GM12873 (cell line): Measurements from ENCODE around the gene ACSL1.

Source experiments
- CTCF ChIP-seq: IDR thresholded peaks from 2 replicates; pipeline ENCODE4 v1.5.1; 2012; ENCODE audit warnings: low read depth, mild to moderate bottlenecking, moderate library complexity, low read length, control low read depth; ENCODE audit not compliant: insufficient read depth; ENCODE audit errors: missing control alignments

The ACSL1 gene

GRCh38 chr4:184787766-184788503 lies 37.8 kb downstream of the ACSL1 start:
- no peak for TF ChIP-seq CTCF

DNA sequence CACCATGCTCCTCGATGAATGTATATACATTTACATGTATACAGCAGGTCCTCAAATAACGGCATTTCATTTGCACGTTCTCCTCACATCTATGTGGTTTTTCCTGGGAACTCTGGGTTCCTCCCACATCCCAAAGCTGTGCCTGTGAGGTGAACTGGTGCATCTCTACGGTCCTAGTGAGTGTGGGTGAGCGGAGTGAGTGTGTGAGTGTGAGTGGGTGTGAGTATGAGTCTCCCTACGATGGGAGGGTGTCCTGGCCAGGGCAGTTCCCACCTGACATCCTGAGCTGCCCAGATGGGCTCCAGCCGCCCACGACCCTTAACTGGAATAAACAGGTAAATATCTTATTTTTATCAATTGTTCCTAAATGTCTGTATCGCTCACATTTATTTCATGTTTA lies 40.0 kb downstream of the ACSL1 start:
- no peak for TF ChIP-seq CTCF

GRCh38 chr4:184784628-184785257 lies 41.0 kb downstream of the ACSL1 start:
- TF ChIP-seq CTCF = no peak

- TF ChIP-seq CTCF = no peak
These were observed 42.9 kb downstream of the ACSL1 start for GRCh38 chr4:184782731-184783373.

GRCh38 chr4:184778325-184778724 lies 47.4 kb downstream of the ACSL1 start:
- TF ChIP-seq CTCF = no peak

DNA sequence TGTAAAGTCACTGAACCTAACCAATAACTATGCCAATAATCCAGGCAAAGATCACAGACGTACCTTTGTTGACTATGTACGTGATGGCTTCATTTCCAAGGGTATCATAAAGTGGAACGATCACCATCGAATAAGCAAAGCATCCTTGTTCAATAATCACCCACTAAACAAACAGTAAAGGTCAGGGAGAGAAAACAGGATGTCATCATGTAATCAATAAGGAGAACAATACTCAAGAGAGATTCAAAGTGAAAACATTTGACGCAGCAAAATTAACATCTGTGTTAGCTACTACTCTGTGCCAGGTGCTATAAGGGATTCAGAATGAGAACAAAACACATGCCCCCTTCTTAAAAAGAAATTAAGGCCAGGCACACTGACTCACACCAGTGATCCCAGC lies 48.9 kb downstream of the ACSL1 start:
- TF ChIP-seq CTCF = no peak

DNA sequence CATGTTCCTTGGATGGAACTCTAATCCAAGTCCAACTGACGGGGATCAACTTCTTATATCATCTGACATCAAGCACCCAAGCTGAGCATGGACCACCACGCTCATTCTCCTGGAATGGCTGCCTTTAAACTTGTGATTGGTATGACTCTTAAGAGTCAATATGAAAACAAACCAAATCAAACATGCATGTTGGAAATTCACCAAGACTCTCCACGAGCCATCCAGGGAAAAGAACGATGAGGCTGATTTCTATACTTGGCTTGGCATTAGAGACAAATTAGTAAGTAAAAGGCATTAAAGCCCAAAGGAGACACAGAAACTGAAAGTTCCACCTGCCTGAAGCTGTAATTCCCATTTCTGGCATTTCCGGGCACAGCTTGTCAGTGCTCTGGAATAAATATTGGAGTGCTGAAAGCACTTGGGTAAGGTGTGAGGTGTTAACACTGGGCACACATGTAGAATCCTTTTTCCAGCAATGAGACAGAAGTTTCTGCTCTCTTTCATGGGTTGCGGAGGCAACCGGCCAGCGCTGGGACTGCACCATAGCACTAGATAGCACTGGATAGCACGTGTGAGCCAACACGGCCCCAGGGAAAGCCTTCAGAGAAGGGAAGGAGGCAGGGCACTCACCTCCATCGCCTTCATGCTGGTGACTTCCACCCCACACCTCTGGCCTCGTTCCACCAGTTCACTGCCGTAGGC lies 49.8 kb downstream of the ACSL1 start:
- TF ChIP-seq CTCF = no peak
